Measurements from ENCODE around the gene BEND6.

DNA sequence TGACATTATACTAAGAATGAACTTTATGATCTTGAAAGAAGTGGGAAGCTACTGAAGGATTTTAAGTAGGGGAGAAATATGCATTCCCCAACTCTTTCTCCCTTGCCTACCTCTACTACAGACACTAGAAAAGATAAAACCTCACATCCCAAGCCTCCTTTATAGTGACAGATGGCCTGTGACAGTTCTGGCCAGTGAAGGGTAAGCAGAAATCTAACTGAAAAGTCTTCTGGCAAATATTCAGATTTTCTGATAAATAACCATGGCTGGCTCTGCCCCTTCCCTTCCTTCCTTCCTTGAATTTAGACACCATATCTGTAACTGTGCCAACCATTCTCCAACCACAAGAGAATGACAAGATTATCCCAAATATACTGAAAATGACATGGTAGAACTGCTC is 10.2 kb upstream of the BEND6 start:
- TF ChIP-seq JUN (IDR thresholded peaks at IDR 0.05; ENCODE audit: low read depth, low read length) (no peak), CEBPB (IDR thresholded peaks at IDR 0.05; ENCODE audit: low read depth, low read length) (no peak), BRCA1 (IDR thresholded peaks at IDR 0.05; ENCODE audit: low read depth, low read length) (no peak), POLR2AphosphoS5 (IDR thresholded peaks at IDR 0.05; ENCODE audit: low read depth, low read length) (no peak)
- TF ChIP-seq, protein P1, sequence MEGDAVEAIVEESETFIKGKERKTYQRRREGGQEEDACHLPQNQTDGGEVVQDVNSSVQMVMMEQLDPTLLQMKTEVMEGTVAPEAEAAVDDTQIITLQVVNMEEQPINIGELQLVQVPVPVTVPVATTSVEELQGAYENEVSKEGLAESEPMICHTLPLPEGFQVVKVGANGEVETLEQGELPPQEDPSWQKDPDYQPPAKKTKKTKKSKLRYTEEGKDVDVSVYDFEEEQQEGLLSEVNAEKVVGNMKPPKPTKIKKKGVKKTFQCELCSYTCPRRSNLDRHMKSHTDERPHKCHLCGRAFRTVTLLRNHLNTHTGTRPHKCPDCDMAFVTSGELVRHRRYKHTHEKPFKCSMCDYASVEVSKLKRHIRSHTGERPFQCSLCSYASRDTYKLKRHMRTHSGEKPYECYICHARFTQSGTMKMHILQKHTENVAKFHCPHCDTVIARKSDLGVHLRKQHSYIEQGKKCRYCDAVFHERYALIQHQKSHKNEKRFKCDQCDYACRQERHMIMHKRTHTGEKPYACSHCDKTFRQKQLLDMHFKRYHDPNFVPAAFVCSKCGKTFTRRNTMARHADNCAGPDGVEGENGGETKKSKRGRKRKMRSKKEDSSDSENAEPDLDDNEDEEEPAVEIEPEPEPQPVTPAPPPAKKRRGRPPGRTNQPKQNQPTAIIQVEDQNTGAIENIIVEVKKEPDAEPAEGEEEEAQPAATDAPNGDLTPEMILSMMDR (IDR thresholded peaks at IDR 0.05; ENCODE audit: control extremely low read depth in 1 of 3, insufficient read depth in 1 of 3, low read depth in 1 of 3, low read length in 3 of 3) = no peak
